ENCODE measurements around the gene TINAGL1. TPM values are rescaled to one million over a fixed set of nuclear protein-coding genes. Genes with fewer than 3 reads are reported as not detected.

Gene TINAGL1
- total RNA-seq, 1 donor from 2014 or later = 27.2 TPM

DNA sequence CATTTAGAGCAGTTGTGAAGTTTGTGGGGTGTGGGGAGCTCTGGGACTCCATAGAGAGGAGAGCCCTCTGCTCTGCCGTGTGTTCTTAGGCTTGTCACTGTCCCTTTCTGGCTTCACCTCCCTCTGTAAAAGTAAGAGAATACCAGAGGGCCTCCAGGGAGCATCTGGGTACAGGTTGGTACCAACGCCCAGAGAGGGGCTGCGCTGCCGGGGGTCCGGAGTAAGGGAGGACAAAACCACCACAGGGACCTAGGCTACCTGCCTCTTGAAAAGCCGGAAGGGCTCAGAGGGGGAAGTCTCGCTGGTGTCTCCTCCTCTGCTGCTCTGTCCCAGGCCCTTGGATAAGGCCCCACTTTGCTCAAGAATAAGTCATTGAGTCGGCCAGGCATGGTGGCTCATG is 3.1 kb upstream of the TINAGL1 start:
- H3K4me1 Mint-ChIP-seq (ENCODE audit: unreplicated experiment) = peaks cover 17% of the 10 kb centered on the region
- DNase-seq (ENCODE audit: extremely low spot score, unreplicated experiment) = peak; percentile 44
- H3K27me3 Mint-ChIP-seq = peaks cover 3% of the 10 kb centered on the region
- H3K27ac Mint-ChIP-seq = no peak overlapping the region
- no peaks in the 10 kb centered on the region for H3K9me3 Mint-ChIP-seq
- TF ChIP-seq, protein P1, sequence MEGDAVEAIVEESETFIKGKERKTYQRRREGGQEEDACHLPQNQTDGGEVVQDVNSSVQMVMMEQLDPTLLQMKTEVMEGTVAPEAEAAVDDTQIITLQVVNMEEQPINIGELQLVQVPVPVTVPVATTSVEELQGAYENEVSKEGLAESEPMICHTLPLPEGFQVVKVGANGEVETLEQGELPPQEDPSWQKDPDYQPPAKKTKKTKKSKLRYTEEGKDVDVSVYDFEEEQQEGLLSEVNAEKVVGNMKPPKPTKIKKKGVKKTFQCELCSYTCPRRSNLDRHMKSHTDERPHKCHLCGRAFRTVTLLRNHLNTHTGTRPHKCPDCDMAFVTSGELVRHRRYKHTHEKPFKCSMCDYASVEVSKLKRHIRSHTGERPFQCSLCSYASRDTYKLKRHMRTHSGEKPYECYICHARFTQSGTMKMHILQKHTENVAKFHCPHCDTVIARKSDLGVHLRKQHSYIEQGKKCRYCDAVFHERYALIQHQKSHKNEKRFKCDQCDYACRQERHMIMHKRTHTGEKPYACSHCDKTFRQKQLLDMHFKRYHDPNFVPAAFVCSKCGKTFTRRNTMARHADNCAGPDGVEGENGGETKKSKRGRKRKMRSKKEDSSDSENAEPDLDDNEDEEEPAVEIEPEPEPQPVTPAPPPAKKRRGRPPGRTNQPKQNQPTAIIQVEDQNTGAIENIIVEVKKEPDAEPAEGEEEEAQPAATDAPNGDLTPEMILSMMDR (conservative IDR thresholded peaks at IDR 0.05) = no peak
- no peak overlapping the region for H3K4me3 Mint-ChIP-seq
- H3K36me3 Mint-ChIP-seq = no peaks in the 10 kb centered on the region

DNA sequence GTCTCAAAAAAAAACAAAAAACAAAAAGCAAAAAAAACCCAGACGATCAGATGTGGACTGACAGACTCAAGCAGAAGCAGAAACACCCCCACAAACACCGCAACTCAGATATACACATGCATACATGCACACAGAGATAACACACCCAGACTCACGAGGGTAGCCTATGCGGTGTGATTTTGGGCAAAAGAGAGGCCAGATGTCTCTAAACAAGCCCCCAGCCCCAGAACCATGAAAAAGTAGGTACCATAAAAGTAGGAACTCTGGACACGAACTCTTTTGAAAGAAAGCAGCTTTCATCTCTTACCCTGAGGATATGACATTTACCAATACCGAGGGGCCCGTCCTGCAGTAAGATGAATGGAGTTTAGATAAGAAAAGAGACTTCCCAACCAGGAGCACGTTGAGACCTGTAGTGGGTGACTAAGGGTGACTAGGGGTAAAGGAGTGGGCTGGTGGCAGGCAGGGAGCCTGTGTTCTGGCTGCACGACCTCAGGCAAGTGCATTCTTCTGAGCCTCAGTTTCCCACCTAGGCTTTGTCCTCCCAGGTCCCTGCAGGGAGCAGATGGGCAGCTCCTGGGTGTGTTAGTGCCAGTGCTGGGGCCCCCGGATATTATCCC is 1.5 kb upstream of the TINAGL1 start:
- peak overlapping the region; percentile 56 for H3K27ac Mint-ChIP-seq
- DNase-seq (ENCODE audit: extremely low spot score, unreplicated experiment) = peak; percentile 34
- no peaks in the 10 kb centered on the region for H3K9me3 Mint-ChIP-seq
- H3K27me3 Mint-ChIP-seq = peaks cover 3% of the 10 kb centered on the region
- peaks cover 12% of the 10 kb centered on the region for H3K4me1 Mint-ChIP-seq (ENCODE audit: unreplicated experiment)
- peak overlapping the region; percentile 60 for H3K4me3 Mint-ChIP-seq
- H3K36me3 Mint-ChIP-seq = no peaks in the 10 kb centered on the region
- TF ChIP-seq, protein P1 (conservative IDR thresholded peaks at IDR 0.05) = no peak

DNA sequence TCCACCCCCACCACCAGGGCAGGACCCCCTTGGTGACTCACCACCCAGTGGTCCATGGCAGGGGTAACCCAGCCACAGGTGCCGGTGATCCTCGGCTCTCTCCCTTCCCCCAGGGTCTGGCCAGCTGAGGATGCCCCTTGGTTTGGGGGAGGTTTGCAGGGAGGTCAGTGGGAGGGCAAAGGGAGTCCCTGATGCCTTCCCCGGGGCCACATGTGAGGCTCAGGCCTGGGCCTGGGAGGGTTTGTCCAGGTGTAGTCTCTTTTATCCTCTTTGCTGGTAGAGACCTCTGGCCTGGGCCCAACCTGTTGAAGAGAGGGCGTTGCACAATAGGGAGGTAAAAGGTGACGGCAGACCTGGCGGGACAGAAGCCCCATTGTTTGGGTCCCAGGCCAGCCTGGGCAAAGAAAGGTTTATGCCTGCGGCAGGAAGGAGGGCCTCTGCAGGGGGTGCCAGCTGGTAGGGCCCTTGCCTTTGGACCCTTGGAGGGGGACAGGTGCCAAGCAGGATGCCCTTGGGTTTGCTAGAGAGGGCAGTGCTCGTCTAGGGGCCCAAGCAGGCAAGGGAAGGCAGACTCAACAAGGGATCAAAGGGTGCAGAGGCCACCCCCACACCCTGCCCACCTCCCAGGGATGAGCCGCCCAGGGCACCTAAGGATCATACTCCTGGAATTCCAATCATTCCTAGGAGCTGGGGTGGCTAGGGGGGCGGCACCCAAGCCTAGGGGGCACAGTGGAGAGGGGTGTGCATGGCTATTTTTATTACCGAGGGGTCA is 760 bp upstream of the TINAGL1 start:
- Mint-ChIP-seq H3K4me1 (ENCODE audit: unreplicated experiment) (peaks cover 12% of the 10 kb centered on the region), H3K27ac (peak overlapping the region; percentile 76), H3K36me3 (no peaks in the 10 kb centered on the region), H3K27me3 (peaks cover 3% of the 10 kb centered on the region), H3K4me3 (peak overlapping the region; percentile 82), H3K9me3 (no peaks in the 10 kb centered on the region)
- peak; percentile 67 for DNase-seq (ENCODE audit: extremely low spot score, unreplicated experiment)
- TF ChIP-seq, protein P1 (conservative IDR thresholded peaks at IDR 0.05) = no peak

DNA sequence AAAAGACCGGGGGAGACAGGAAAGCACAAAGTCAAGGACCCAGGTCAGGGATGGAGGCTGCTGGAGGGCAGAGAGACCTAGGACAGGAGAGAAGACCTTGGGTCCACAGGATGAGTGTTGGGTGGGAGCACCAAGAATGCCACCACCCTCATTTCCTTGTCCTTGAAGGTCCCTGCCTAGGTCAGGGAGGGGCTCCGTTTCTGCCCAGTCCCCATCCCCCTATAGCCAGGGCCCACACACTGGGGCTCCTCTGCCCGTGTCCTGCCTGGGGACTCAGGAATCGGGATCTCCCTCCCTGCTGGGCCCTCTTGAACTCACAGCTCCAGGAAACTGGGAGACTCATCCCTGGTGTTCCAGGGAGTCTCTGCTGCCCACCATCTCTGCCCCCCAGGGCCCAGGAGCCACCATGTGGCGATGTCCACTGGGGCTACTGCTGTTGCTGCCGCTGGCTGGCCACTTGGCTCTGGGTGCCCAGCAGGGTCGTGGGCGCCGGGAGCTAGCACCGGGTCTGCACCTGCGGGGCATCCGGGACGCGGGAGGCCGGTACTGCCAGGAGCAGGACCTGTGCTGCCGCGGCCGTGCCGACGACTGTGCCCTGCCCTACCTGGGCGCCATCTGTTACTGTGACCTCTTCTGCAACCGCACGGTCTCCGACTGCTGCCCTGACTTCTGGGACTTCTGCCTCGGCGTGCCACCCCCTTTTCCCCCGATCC is 584 bp downstream of the TINAGL1 start:
- peak; percentile 66 for DNase-seq (ENCODE audit: extremely low spot score, unreplicated experiment)
- H3K27ac Mint-ChIP-seq = peak overlapping the region; percentile 76
- peak overlapping the region; percentile 82 for H3K4me3 Mint-ChIP-seq

DNA sequence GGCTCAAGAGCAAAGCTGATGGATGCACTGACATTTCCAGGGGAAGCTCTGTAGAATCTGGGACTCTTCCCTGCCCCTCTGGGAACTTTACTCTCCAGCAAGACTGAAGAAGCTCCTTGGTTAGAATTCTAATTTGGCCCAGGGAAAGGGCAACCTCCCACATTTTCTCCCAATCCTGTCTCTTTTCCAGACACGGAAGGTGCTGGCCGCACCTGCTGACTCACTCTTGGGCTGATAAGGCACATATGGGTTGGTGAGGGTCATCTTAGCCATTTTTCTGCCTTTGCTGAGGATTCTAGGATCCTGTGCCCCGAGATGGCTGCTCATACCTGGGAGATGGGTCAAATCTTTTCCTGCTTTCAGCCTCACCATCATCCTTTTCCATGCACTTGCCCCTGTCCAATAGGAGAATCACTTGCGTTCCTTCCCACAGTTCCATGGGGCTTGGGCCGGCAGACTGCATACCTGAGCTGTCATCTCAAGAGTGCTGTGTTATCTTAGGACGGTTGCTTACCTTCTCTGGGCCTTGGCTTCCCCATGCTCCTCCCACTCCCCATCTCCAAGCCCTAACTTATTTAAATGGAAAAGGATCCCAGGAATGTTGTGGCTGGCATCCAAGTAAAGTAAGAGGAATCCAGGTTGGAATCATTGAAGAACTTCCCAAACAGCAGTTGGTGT is 1.3 kb downstream of the TINAGL1 start:
- TF ChIP-seq, protein P1 (conservative IDR thresholded peaks at IDR 0.05) = no peak
- DNase-seq (ENCODE audit: extremely low spot score, unreplicated experiment) = peak; percentile 62
- H3K27ac Mint-ChIP-seq = peak overlapping the region; percentile 76
- no peaks in the 10 kb centered on the region for H3K9me3 Mint-ChIP-seq
- peaks cover 24% of the 10 kb centered on the region for H3K4me1 Mint-ChIP-seq (ENCODE audit: unreplicated experiment)
- peaks cover 3% of the 10 kb centered on the region for H3K27me3 Mint-ChIP-seq
- no peaks in the 10 kb centered on the region for H3K36me3 Mint-ChIP-seq
- no peak overlapping the region for H3K4me3 Mint-ChIP-seq

More for the DNA sequence above, 584 bp downstream of the TINAGL1 start:
- peaks cover 16% of the 10 kb centered on the region for H3K4me1 Mint-ChIP-seq (ENCODE audit: unreplicated experiment)
- H3K9me3 Mint-ChIP-seq = no peaks in the 10 kb centered on the region
- H3K27me3 Mint-ChIP-seq = peaks cover 3% of the 10 kb centered on the region
- H3K36me3 Mint-ChIP-seq = no peaks in the 10 kb centered on the region
- TF ChIP-seq, protein P1 (conservative IDR thresholded peaks at IDR 0.05) = no peak

All from type B pancreatic cell (in vitro differentiated cells).